Measurements from ENCODE around the gene DEPDC5. TPM values are rescaled to one million over a fixed set of nuclear protein-coding genes. Genes with fewer than 3 reads are reported as not detected.

The DEPDC5 gene
- total and polyA plus RNA-seq, 2 of the 8 experiments (the other 6 are each of a cell fraction or from before 2014, with no cell fraction given): 18.3 to 26.5 TPM

DNA sequence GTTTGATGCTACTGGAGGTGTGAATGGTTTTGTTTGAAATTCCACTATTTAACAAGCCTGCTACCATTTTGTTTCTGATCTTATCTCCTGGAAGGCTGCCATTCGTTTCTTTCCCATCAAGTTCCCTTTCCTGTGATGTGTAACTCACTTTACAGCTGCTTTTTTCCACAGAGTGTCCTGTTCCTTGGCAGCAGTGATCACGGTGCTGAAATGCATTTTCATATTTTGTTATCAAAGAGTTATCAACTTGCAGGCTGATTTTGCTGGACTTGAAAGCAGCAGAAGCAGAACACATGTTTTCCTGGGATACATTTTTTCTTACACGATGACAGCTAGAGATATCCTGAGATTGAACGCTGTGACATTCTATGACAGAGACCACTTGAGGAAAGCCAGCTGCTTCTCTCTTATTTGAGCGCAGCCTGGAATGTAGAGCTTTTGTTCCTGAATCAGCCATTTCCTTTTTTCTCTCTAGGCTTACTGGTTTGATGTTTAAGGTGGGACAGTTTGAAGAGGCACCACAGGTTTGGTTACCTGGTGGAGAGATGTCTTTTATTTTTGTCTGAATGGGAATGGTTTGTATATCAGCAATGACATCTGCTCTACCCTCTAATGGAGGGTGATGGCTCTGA lies 38.6 kb upstream of the DEPDC5 start:
- Histone ChIP-seq H4K5ac (ENCODE audit: insufficient read length, low read depth, low read length) (no peak overlapping the region), H3K27ac (ENCODE audit: low read depth, low read length) (no peak overlapping the region), H3K23ac (ENCODE audit: insufficient read length) (no peak overlapping the region), H3K18ac (ENCODE audit: extremely low read depth, low read length) (no peak overlapping the region), H3K9ac (replicated peaks in 1 of 4; ENCODE audit: extremely low read depth in 1 of 4, low read depth in 3 of 4, low read length in 3 of 4) (no peak overlapping the region), H3K27me3 (replicated peaks in 1 of 4; ENCODE audit: control insufficient read depth in 3 of 4, extremely low read depth in 1 of 4, insufficient read depth in 3 of 4, low read length in 3 of 4) (no peaks in the 10 kb centered on the region), H3K4ac (replicated peaks; ENCODE audit: insufficient read length, low read depth, low read length) (no peak overlapping the region), H2BK20ac (ENCODE audit: low read length) (no peak overlapping the region), H3K14ac (ENCODE audit: insufficient read length) (no peak overlapping the region), H2AFZ (ENCODE audit: low read length) (no peak overlapping the region), H2BK15ac (ENCODE audit: low read length) (no peak overlapping the region), H3K4me2 (ENCODE audit: insufficient read depth in 1 of 2, low read depth in 2 of 2, low read length in 2 of 2) (no peak overlapping the region), H2BK5ac (ENCODE audit: low read depth, low read length) (no peak overlapping the region), H2AK5ac (ENCODE audit: low read depth, low read length) (no peak overlapping the region), H3K23me2 (ENCODE audit: low read depth, low read length) (no peaks in the 10 kb centered on the region), H2BK12ac (ENCODE audit: low read depth, low read length) (no peak overlapping the region), H3K9me3 (ENCODE audit: insufficient read depth in 2 of 2, low read depth in 1 of 2, low read length in 1 of 2) (no peaks in the 10 kb centered on the region), H4K91ac (replicated peaks; ENCODE audit: insufficient read length, low read length) (no peak overlapping the region), H3K56ac (replicated peaks; ENCODE audit: insufficient read length, low read depth, low read length) (no peak overlapping the region), H4K8ac (ENCODE audit: extremely low read depth, insufficient read depth, low read length) (no peak overlapping the region), H3K4me3 (ENCODE audit: extremely low read depth in 1 of 4, insufficient read depth in 2 of 4, low read depth in 3 of 4, low read length in 4 of 4) (no peak overlapping the region), H3K36me3 (ENCODE audit: control insufficient read depth in 2 of 4, insufficient read depth in 4 of 4, low read length in 3 of 4) (peaks cover 41 to 80% (median 66%) of the 10 kb centered on the region in 4 experiments), H2BK120ac (replicated peaks; ENCODE audit: low read depth, low read length) (no peak overlapping the region), H3K79me1 (ENCODE audit: low read depth, low read length) (0 out of 2 replicates have a peak, but pooled peaks cover 4% of the 10 kb centered on the region), H3K4me1 (replicated peaks in 1 of 4; ENCODE audit: control insufficient read depth in 3 of 4, insufficient read depth in 4 of 4, low read length in 3 of 4) (no peaks in the 10 kb centered on the region), H4K20me1 (replicated peaks in 1 of 2; ENCODE audit: control insufficient read depth in 1 of 2, insufficient read depth in 2 of 2, low read length in 2 of 2) (peaks cover 4 to 6% of the 10 kb centered on the region in 2 experiments), H3K79me2 (ENCODE audit: control insufficient read depth in 1 of 2, insufficient read depth in 2 of 2, low read length in 2 of 2) (peaks cover 0 to 6% of the 10 kb centered on the region in 2 experiments; a peak in 1 of 4 replicates)
- CTCF ChIA-PET (ENCODE audit: partially characterized antibody): no interaction called here
- FAIRE-seq (no peak), DNase-seq (ENCODE audit: low read depth in 1 of 2, low spot score in 2 of 2) (no peak)
- WGBS, 2 experiments (ENCODE audit: extremely low coverage in 1 of 2, insufficient coverage in 1 of 2, insufficient read length in 1 of 2, insufficient replicate concordance in 2 of 2, low coverage in 1 of 2, low lambda C conversion rate in 2 of 2, missing lambda C conversion rate in 1 of 2): 91% methylated on average over 5 of the region's 5 CpGs; no CpG with 5 or more reads in 1 of the 2 experiments
- POLR2A ChIA-PET (ENCODE audit: partially characterized antibody): no interaction called here
- no peak for TF ChIP-seq POLR2A (IDR thresholded peaks at IDR 0.05; ENCODE audit: control extremely low read depth in 1 of 2, low read depth in 2 of 2, low read length in 2 of 2)
- TF ChIP-seq GTF2F1 (IDR thresholded peaks at IDR 0.05; ENCODE audit: borderline replicate concordance, low read depth, low read length): no peak
- no peak for TF ChIP-seq PHF8 (conservative IDR thresholded peaks at IDR 0.05; ENCODE audit: low read depth, low read length)
- TF ChIP-seq JUN (IDR thresholded peaks at IDR 0.05; ENCODE audit: low read depth, low read length): no peak
- no peak for TF ChIP-seq NRF1 (IDR thresholded peaks at IDR 0.05; ENCODE audit: low read depth, low read length)
- TF ChIP-seq TAF1 (IDR thresholded peaks at IDR 0.05; ENCODE audit: low read depth, low read length): no peak
- TF ChIP-seq MAX (IDR thresholded peaks at IDR 0.05): no peak
- TF ChIP-seq SAP30 (IDR thresholded peaks at IDR 0.05; ENCODE audit: insufficient read depth, insufficient replicate concordance, low read length): no peak
- no peak for TF ChIP-seq SIRT6 (IDR thresholded peaks at IDR 0.05; ENCODE audit: low read length)
- TF ChIP-seq CBX5 (IDR thresholded peaks at IDR 0.05; ENCODE audit: low read depth, low read length): no peak
- TF ChIP-seq SUZ12 (IDR thresholded peaks at IDR 0.05; ENCODE audit: low read length): no peak
- no peak for TF ChIP-seq TBP (IDR thresholded peaks at IDR 0.05; ENCODE audit: low read depth, low read length)
- TF ChIP-seq POU5F1 (IDR thresholded peaks at IDR 0.05; ENCODE audit: low read depth, low read length): no peak
- no peak for TF ChIP-seq CHD2 (IDR thresholded peaks at IDR 0.05; ENCODE audit: low read length)
- TF ChIP-seq SP4 (IDR thresholded peaks at IDR 0.05; ENCODE audit: low read length): no peak
